HG02759 (cell line): ENCODE results near the gene SLC27A4.

Experiments
- ATAC-seq: cut with Tn5 transposase; IDR thresholded peaks from one replicate; pipeline ENCODE4 v1.9.1; 2021; ENCODE audit warnings: mild to moderate bottlenecking, moderate library complexity; ENCODE audit not compliant: unreplicated experiment

Gene SLC27A4

GRCh38 chr9:128390150-128390812 lies 50.0 kb downstream of the SLC27A4 start:
- no peak for ATAC-seq

- ATAC-seq: no peak
Measured at GRCh38 chr9:128390813-128391711, 50.7 kb downstream of the SLC27A4 start.

GRCh38 chr9:128391956-128392301 lies 51.6 kb downstream of the SLC27A4 start:
- ATAC-seq: no peak

- no peak for ATAC-seq
Measured at GRCh38 chr9:128392302-128393144, 52.2 kb downstream of the SLC27A4 start.

- no peak for ATAC-seq
Measured at GRCh38 chr9:128393145-128393775, 52.9 kb downstream of the SLC27A4 start.

GRCh38 chr9:128393970-128394369 lies 53.6 kb downstream of the SLC27A4 start:
- ATAC-seq: no peak

- no peak for ATAC-seq
Measured at GRCh38 chr9:128394379-128395168, 54.2 kb downstream of the SLC27A4 start.

- no peak for ATAC-seq
Measured at GRCh38 chr9:128396970-128397613, 56.8 kb downstream of the SLC27A4 start.

- no peak for ATAC-seq
Measured at GRCh38 chr9:128397831-128398230, 57.5 kb downstream of the SLC27A4 start.

- ATAC-seq: no peak
Measured at GRCh38 chr9:128399861-128400260, 59.5 kb downstream of the SLC27A4 start.

GRCh38 chr9:128404560-128404959 lies 64.2 kb downstream of the SLC27A4 start:
- ATAC-seq: no peak

GRCh38 chr9:128405077-128405779 lies 64.9 kb downstream of the SLC27A4 start:
- no peak for ATAC-seq

- no peak for ATAC-seq
Measured at GRCh38 chr9:128405780-128406171, 65.4 kb downstream of the SLC27A4 start.

GRCh38 chr9:128406848-128407391 lies 66.6 kb downstream of the SLC27A4 start:
- ATAC-seq: no peak

- ATAC-seq: no peak
Measured at GRCh38 chr9:128408963-128409431, 68.7 kb downstream of the SLC27A4 start.

- ATAC-seq: no peak
Measured at GRCh38 chr9:128409450-128409849, 69.1 kb downstream of the SLC27A4 start.

GRCh38 chr9:128409978-128410377 lies 69.7 kb downstream of the SLC27A4 start:
- no peak for ATAC-seq
